IMR-90 (cell line): ENCODE results near the gene GFER. TPM values are rescaled to one million over a fixed set of nuclear protein-coding genes. Genes with fewer than 3 reads are reported as not detected.
A peak's percentile ranks its signal among the peaks of the same experiment; 100 is the strongest.

ENCODE experiments used
- ATAC-seq: fragments of 200-7000 bp; cut with Tn5 transposase; 2 replicates; pipeline ENCODE4 v1.9.1; 2020; ENCODE audit warnings: low read depth, mild to moderate bottlenecking, moderate library complexity
- BruUV-seq: library from RNA; stranded (reverse); fragments of 400-500 nt; replicated peaks from 2 replicates; lab custom pipeline; 2021; lab: Mats Ljungman, UMichigan
- CTCF ChIA-PET: fragments of 300-600 bp; formaldehyde crosslinking; extraction: SDS; loops from one replicate; lab custom pipeline; 2021; ENCODE audit warnings: antibody characterized with exemption; lab: Yijun Ruan, JAX
- POLR2A ChIA-PET: fragments of 300-600 bp; sonication (Branson Sonifier 250); formaldehyde crosslinking; loops from one replicate; lab custom pipeline; 2022; ENCODE audit warnings: antibody characterized with exemption; ENCODE audit not compliant: unreplicated experiment; lab: Charles Lee
- DNase-seq: peaks from one replicate; pipeline ENCODE4 v3.0.0; 2013
- H2AFZ ChIP-seq: replicated peaks from 2 replicates; pipeline ENCODE3; 2013; ENCODE audit warnings: low read length, mild to moderate bottlenecking; ENCODE audit not compliant: poor library complexity
- H2AK5ac ChIP-seq: 2 replicates; pipeline ENCODE4 v1.6.1; 2013; ENCODE audit warnings: low read depth, low read length, inconsistent platforms
- H2AK9ac ChIP-seq: replicated peaks from 2 replicates; pipeline ENCODE3; 2013; ENCODE audit warnings: mild to moderate bottlenecking, low read depth, low read length, moderate library complexity; ENCODE audit not compliant: poor library complexity
- H2BK120ac ChIP-seq: 2 replicates; pipeline ENCODE4 v1.6.1; 2013; ENCODE audit warnings: low read depth, low read length, inconsistent platforms
- H2BK15ac ChIP-seq: 3 replicates; pipeline ENCODE4 v1.6.1; 2013; ENCODE audit warnings: low read depth, low read length, inconsistent platforms
- H2BK20ac ChIP-seq: 2 replicates; pipeline ENCODE4 v1.6.1; 2013; ENCODE audit warnings: low read depth, mild to moderate bottlenecking, inconsistent platforms, low read length, moderate library complexity
- H2BK5ac ChIP-seq: 2 replicates; pipeline ENCODE4 v1.6.1; 2013; ENCODE audit warnings: mild to moderate bottlenecking, low read depth, low read length, inconsistent platforms; ENCODE audit not compliant: poor library complexity, severe bottlenecking
- H3K14ac ChIP-seq: replicated peaks from 2 replicates; pipeline ENCODE4 v1.6.1; 2013; ENCODE audit warnings: low read depth, low read length, inconsistent platforms
- H3K18ac ChIP-seq: 2 replicates; pipeline ENCODE4 v1.6.1; 2013; ENCODE audit warnings: low read depth, low read length, control low read depth
- H3K23ac ChIP-seq: 2 replicates; pipeline ENCODE4 v1.6.1; 2013; ENCODE audit warnings: low read depth, low read length, inconsistent platforms
- H3K27ac ChIP-seq: 2 replicates; pipeline ENCODE4 v1.5.1; 2013; ENCODE audit warnings: mild to moderate bottlenecking, control low read depth, low read length; ENCODE audit not compliant: insufficient read depth
- H3K27me3 ChIP-seq: 2 replicates; pipeline ENCODE4 v1.6.1; 2013; ENCODE audit warnings: low read length; ENCODE audit not compliant: control insufficient read depth, insufficient read depth
- H3K36me3 ChIP-seq: 2 replicates; pipeline ENCODE4 v1.6.1; 2013; ENCODE audit warnings: low read length, mixed read lengths; ENCODE audit not compliant: control insufficient read depth, insufficient read depth
- H3K4ac ChIP-seq: 2 replicates; pipeline ENCODE4 v1.6.1; 2013; ENCODE audit warnings: low read depth, low read length, inconsistent platforms
- H3K4me1 ChIP-seq: 2 replicates; pipeline ENCODE4 v1.6.1; 2013; ENCODE audit warnings: low read length, mixed read lengths; ENCODE audit not compliant: control insufficient read depth, insufficient read depth
- H3K4me2 ChIP-seq: 2 replicates; pipeline ENCODE4 v1.6.1; 2013; ENCODE audit warnings: low read depth, mild to moderate bottlenecking, control low read depth, low read length, moderate library complexity
- H3K4me3 ChIP-seq: 2 replicates; pipeline ENCODE4 v1.5.1; 2013; ENCODE audit warnings: low read depth, mild to moderate bottlenecking, control low read depth, low read length, moderate library complexity; ENCODE audit not compliant: insufficient read depth
- H3K56ac ChIP-seq: 2 replicates; pipeline ENCODE4 v1.6.1; 2013; ENCODE audit warnings: low read length, inconsistent platforms; ENCODE audit not compliant: insufficient read depth; ENCODE audit errors: extremely low read depth
- H3K79me1 ChIP-seq, 2 experiments: 2 replicates each; pipeline ENCODE4 v1.6.1; 2013; ENCODE audit warnings: low read length in 2 of 2, inconsistent platforms in 1 of 2, low read depth in 1 of 2
- H3K9ac ChIP-seq: 2 replicates; pipeline ENCODE4 v1.6.1; 2013; ENCODE audit warnings: low read depth, low read length, control low read depth
- H3K9me1 ChIP-seq: 2 replicates; pipeline ENCODE4 v1.6.1; 2013; ENCODE audit warnings: low read length, inconsistent platforms; ENCODE audit not compliant: insufficient read depth
- H3K9me3 ChIP-seq: 2 replicates; pipeline ENCODE4 v1.6.1; 2013; ENCODE audit warnings: low read length; ENCODE audit not compliant: control insufficient read depth, insufficient read depth
- H4K20me1 ChIP-seq: 2 replicates; pipeline ENCODE4 v1.6.1; 2013; ENCODE audit warnings: low read length, inconsistent platforms; ENCODE audit not compliant: insufficient read depth
- H4K5ac ChIP-seq: 2 replicates; pipeline ENCODE4 v1.6.1; 2013; ENCODE audit warnings: mild to moderate bottlenecking, low read depth, low read length, control low read depth
- H4K8ac ChIP-seq, 2 experiments: 2 replicates each; pipeline ENCODE4 v1.6.1; 2013; ENCODE audit warnings: low read depth in 2 of 2, low read length in 2 of 2, control low read depth in 1 of 2, inconsistent platforms in 1 of 2
- H4K91ac ChIP-seq: 2 replicates; pipeline ENCODE4 v1.6.1; 2013; ENCODE audit warnings: low read depth, low read length, inconsistent platforms; ENCODE audit not compliant: insufficient read depth
- BHLHE40 ChIP-seq: fragments of 150-350 bp; IDR thresholded peaks from 2 replicates; pipeline ENCODE4 v1.6.1; 2016; ENCODE audit warnings: mild to moderate bottlenecking, low read depth, low read length
- CEBPB ChIP-seq: IDR thresholded peaks from 2 replicates; pipeline ENCODE4 v1.6.1; 2012; ENCODE audit warnings: low read depth, low read length, improper control_type of control experiment
- CHD1 ChIP-seq: IDR thresholded peaks from 2 replicates; pipeline ENCODE4 v1.6.1; 2012; ENCODE audit warnings: low read depth, low read length, improper control_type of control experiment
- CTCF ChIP-seq: conservative IDR thresholded peaks from 2 replicates; pipeline ENCODE4 v1.5.1; 2012; ENCODE audit warnings: mild to moderate bottlenecking, low read depth, low read length, improper control_type of control experiment
- FOS ChIP-seq: fragments of 150-350 bp; IDR thresholded peaks from 2 replicates; pipeline ENCODE4 v1.6.1; 2016; ENCODE audit warnings: low read depth, low read length
- MAFK ChIP-seq: IDR thresholded peaks from 2 replicates; pipeline ENCODE4 v1.6.1; 2012; ENCODE audit warnings: low read depth, low read length, improper control_type of control experiment
- MAZ ChIP-seq: IDR thresholded peaks from 2 replicates; pipeline ENCODE4 v1.6.1; 2012; ENCODE audit warnings: low read depth, mild to moderate bottlenecking, low read length, improper control_type of control experiment, moderate library complexity, borderline replicate concordance
- MXI1 ChIP-seq: IDR thresholded peaks from 2 replicates; pipeline ENCODE4 v1.6.1; 2012; ENCODE audit warnings: low read depth, mild to moderate bottlenecking, low read length, moderate library complexity, borderline replicate concordance
- NFE2L2 ChIP-seq: fragments of 150-350 bp; IDR thresholded peaks from 2 replicates; pipeline ENCODE4 v1.6.1; 2016; ENCODE audit warnings: low read depth, mild to moderate bottlenecking, low read length
- POLR2A ChIP-seq: IDR thresholded peaks from 2 replicates; pipeline ENCODE4 v1.6.1; 2012; ENCODE audit warnings: mild to moderate bottlenecking, low read depth, low read length
- RAD21 ChIP-seq: IDR thresholded peaks from 2 replicates; pipeline ENCODE4 v1.6.1; 2012; ENCODE audit warnings: low read length, improper control_type of control experiment
- RCOR1 ChIP-seq: IDR thresholded peaks from 2 replicates; pipeline ENCODE4 v1.6.1; 2012; ENCODE audit warnings: mild to moderate bottlenecking, low read length, improper control_type of control experiment; ENCODE audit not compliant: insufficient replicate concordance
- RFX5 ChIP-seq: IDR thresholded peaks from 2 replicates; pipeline ENCODE4 v1.8.0; 2012; ENCODE audit warnings: low read depth, mild to moderate bottlenecking, low read length, moderate library complexity
- SMC3 ChIP-seq: fragments of 150-350 bp; IDR thresholded peaks from 2 replicates; pipeline ENCODE4 v1.6.1; 2016; ENCODE audit warnings: low read depth, mild to moderate bottlenecking, antibody characterized with exemption, low read length, moderate library complexity
- USF2 ChIP-seq: fragments of 150-350 bp; IDR thresholded peaks from 2 replicates; pipeline ENCODE4 v1.6.1; 2017; ENCODE audit warnings: mild to moderate bottlenecking, antibody characterized with exemption, low read length, low read depth
- WGBS, 2 experiments: methylation state at CpG; one replicate each; pipeline versions ENCODE4 v1.1.5 to v1.1.7; 2013; ENCODE audit warnings: missing lambda C conversion rate in 2 of 2; ENCODE audit not compliant: insufficient read length in 1 of 2; ENCODE audit errors: extremely low coverage in 2 of 2; 5-methylcytosine and 5-hydroxymethylcytosine counted together
- dilution Hi-C: fragments of 300-500 bp; cut with HindIII; formaldehyde crosslinking; loops from one replicate; pipeline ENCODE4 v1.14.3; 2018; ENCODE audit warnings: low sequenced_read_pairs; ENCODE audit not compliant: unreplicated experiment
- in situ Hi-C: fragments of 300-500 bp; cut with MboI; formaldehyde crosslinking; loops from 3 replicates; pipeline ENCODE4 v1.14.3; 2019; ENCODE audit warnings: low sequenced_read_pairs, inconsistent platforms, mixed read lengths
- intact Hi-C: fragments of 100-400 bp; cut with micrococcal nuclease; formaldehyde crosslinking; loops from 2 replicates; pipeline ENCODE4 v1.10.0; 2022
- polyA plus RNA-seq, 3 experiments: library from polyadenylated mRNA; depleted of rRNA; stranded (reverse); fragments of >200 nt; gene quantifications; 2 replicates each; pipeline ENCODE4 v1.2.3, GENCODE V29; 2012; ENCODE audit warnings: low replicate concordance in 1 of 3
- total RNA-seq: library from RNA; depleted of rRNA; stranded (reverse); fragments of >200 nt; gene quantifications from 2 replicates; pipeline ENCODE4 v1.2.3, GENCODE V29; 2012

The GFER gene
- total and polyA plus RNA-seq, 2 of the 4 experiments (the other 2 are of a cell fraction) = 6.8 to 19.8 TPM

GRCh38 chr16:1958715-1959268, 25.2 kb upstream of the GFER start:
- peak overlapping the region; percentile 54 for H2BK120ac ChIP-seq
- peak overlapping the region; percentile 35; the same call in 1 of the 2 replicates for H4K91ac ChIP-seq
- H3K4ac ChIP-seq = peak overlapping the region; percentile 70
- H2BK20ac ChIP-seq = no peak overlapping the region
- H3K56ac ChIP-seq = no peak overlapping the region
- peak overlapping the region; percentile 100 for H2AK9ac ChIP-seq
- peak overlapping the region; percentile 100 for H2AFZ ChIP-seq
- peaks cover 2% of the 10 kb centered on the region; the same call in 1 of the 2 replicates for H3K27me3 ChIP-seq
- H3K14ac ChIP-seq = peak overlapping the region; percentile 76
- H3K18ac ChIP-seq = peak overlapping the region; percentile 28; the same call in 1 of the 2 replicates
- peaks cover 25% of the 10 kb centered on the region for H3K36me3 ChIP-seq
- TF ChIP-seq BHLHE40 (no peak), MAZ (no peak), NFE2L2 (no peak), MAFK (no peak), CHD1 (no peak), USF2 (no peak), RCOR1 (no peak), RFX5 (no peak), CEBPB (no peak), CTCF (no peak), POLR2A (no peak), SMC3 (no peak), MXI1 (no peak), RAD21 (no peak), FOS (no peak)
- H4K20me1 ChIP-seq = peaks cover 35% of the 10 kb centered on the region
- POLR2A ChIA-PET = no interaction called here
- H3K9ac ChIP-seq = peak overlapping the region; percentile 83
- H3K9me1 ChIP-seq = 0 out of 2 replicates have a peak, but pooled peaks cover 8% of the 10 kb centered on the region
- H2BK5ac ChIP-seq = peak overlapping the region; percentile 15
- H3K4me1 ChIP-seq = peaks cover 7% of the 10 kb centered on the region
- no peaks in the 10 kb centered on the region for H3K9me3 ChIP-seq
- DNase-seq = no peak
- H4K5ac ChIP-seq = peak overlapping the region; percentile 85
- peak overlapping the region; percentile 19; the same call in 1 of the 2 replicates for H3K4me3 ChIP-seq
- 55% methylated on average over 2 of the region's 14 CpGs; no CpG with 5 or more reads in 1 of the 2 experiments for WGBS, 2 experiments
- peak overlapping the region; percentile 89 to 90 for H4K8ac ChIP-seq
- H3K23ac ChIP-seq = peak overlapping the region; percentile 79
- peak overlapping the region; percentile 37 for H3K27ac ChIP-seq
- H3K79me1 ChIP-seq = peaks cover 3 to 29% of the 10 kb centered on the region in 2 experiments; a peak in 3 of 4 replicates
- H3K4me2 ChIP-seq = peak overlapping the region; percentile 74
- dilution Hi-C loops = no loop called here
- no peak overlapping the region for H2BK15ac ChIP-seq
- in situ Hi-C loops = no loop called here
- intact Hi-C loops = no loop called here
- peak overlapping the region; percentile 77 for H2AK5ac ChIP-seq
- CTCF ChIA-PET = no interaction called here
- no TSS peak for BruUV-seq
- ATAC-seq = no peak
